ENCODE results near the gene DYNC1LI2.

Gene DYNC1LI2

DNA sequence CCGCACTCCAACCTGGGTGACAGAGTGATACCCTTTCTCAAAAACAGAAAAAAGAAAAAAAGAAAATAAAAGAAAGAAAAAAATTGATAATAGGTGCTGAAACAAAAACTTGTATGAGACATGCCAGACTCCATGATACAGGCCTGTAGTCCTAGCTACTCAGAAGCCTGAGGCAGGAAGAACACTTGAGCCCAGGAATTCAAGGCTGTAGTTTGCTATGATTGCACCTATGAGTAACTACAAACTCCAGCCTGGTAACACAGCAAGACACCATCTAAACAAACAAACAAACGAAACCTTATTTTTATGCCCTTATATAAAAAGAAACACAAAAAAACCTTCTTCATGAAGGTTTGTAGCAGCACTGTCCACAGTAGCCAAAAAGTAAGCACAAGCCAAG is 49.9 kb downstream of the DYNC1LI2 start:
- H3K9me2 ChIP-seq (replicated peaks; ENCODE audit: control insufficient read depth, low read length), result no peaks in the 10 kb centered on the region
- peaks cover 17% of the 10 kb centered on the region for H3K27me3 ChIP-seq (ENCODE audit: control insufficient read depth, low read length)
- no peak overlapping the region for H3K27ac ChIP-seq (ENCODE audit: low read depth, low read length)
- no peak overlapping the region for H3K4me2 ChIP-seq (ENCODE audit: low read length)
- H3K9me3 ChIP-seq (ENCODE audit: control insufficient read depth, insufficient read depth, low read length), result no peaks in the 10 kb centered on the region
- no peak for TF ChIP-seq EZH2phosphoT487 (IDR thresholded peaks at IDR 0.05; ENCODE audit: borderline replicate concordance, low read length)
- TF ChIP-seq, protein P1, sequence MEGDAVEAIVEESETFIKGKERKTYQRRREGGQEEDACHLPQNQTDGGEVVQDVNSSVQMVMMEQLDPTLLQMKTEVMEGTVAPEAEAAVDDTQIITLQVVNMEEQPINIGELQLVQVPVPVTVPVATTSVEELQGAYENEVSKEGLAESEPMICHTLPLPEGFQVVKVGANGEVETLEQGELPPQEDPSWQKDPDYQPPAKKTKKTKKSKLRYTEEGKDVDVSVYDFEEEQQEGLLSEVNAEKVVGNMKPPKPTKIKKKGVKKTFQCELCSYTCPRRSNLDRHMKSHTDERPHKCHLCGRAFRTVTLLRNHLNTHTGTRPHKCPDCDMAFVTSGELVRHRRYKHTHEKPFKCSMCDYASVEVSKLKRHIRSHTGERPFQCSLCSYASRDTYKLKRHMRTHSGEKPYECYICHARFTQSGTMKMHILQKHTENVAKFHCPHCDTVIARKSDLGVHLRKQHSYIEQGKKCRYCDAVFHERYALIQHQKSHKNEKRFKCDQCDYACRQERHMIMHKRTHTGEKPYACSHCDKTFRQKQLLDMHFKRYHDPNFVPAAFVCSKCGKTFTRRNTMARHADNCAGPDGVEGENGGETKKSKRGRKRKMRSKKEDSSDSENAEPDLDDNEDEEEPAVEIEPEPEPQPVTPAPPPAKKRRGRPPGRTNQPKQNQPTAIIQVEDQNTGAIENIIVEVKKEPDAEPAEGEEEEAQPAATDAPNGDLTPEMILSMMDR (IDR thresholded peaks at IDR 0.05; ENCODE audit: low read depth, low read length, poor library complexity, severe bottlenecking), result no peak
- H3K4me1 ChIP-seq (ENCODE audit: control insufficient read depth, low read length), result peaks cover 18% of the 10 kb centered on the region
- H4K20me1 ChIP-seq (ENCODE audit: control insufficient read depth, insufficient read depth, low read depth, low read length), result no peaks in the 10 kb centered on the region
- H3F3A ChIP-seq (ENCODE audit: control insufficient read depth, insufficient read depth), result no peaks in the 10 kb centered on the region
- H3K79me2 ChIP-seq (ENCODE audit: control insufficient read depth, low read length), result no peaks in the 10 kb centered on the region
- H3K36me3 ChIP-seq (ENCODE audit: control insufficient read depth, low read length), result no peaks in the 10 kb centered on the region
- no peak overlapping the region for H3K4me3 ChIP-seq (ENCODE audit: low read length)

DNA sequence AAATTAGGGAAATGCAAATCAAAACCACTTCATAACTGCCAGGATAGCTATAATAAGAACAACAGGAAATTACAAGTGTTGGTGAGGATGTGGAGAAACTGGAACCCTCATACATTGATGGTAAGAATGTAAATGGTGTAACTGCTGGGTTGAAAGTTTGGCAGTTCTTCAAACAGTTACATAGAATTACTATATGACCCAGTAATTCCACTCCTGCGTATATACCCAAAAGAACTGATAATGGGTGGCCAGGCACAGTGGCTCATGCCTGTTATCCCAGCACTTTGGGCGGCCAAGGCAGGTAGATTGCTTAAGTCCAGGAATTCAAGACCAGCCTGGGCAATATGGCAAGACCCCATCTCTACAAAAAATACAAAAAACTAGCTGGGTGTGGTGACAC is 50.4 kb downstream of the DYNC1LI2 start:
- H3K79me2 ChIP-seq (ENCODE audit: control insufficient read depth, low read length), result no peaks in the 10 kb centered on the region
- no peaks in the 10 kb centered on the region for H3K9me3 ChIP-seq (ENCODE audit: control insufficient read depth, insufficient read depth, low read length)
- H3F3A ChIP-seq (ENCODE audit: control insufficient read depth, insufficient read depth), result no peaks in the 10 kb centered on the region
- H3K36me3 ChIP-seq (ENCODE audit: control insufficient read depth, low read length), result no peaks in the 10 kb centered on the region
- H3K4me3 ChIP-seq (ENCODE audit: low read length), result no peak overlapping the region
- TF ChIP-seq, protein P1 (IDR thresholded peaks at IDR 0.05; ENCODE audit: low read depth, low read length, poor library complexity, severe bottlenecking), result no peak
- TF ChIP-seq EZH2phosphoT487 (IDR thresholded peaks at IDR 0.05; ENCODE audit: borderline replicate concordance, low read length), result no peak
- H3K4me2 ChIP-seq (ENCODE audit: low read length), result no peak overlapping the region
- H3K27ac ChIP-seq (ENCODE audit: low read depth, low read length), result no peak overlapping the region
- peaks cover 17% of the 10 kb centered on the region for H3K27me3 ChIP-seq (ENCODE audit: control insufficient read depth, low read length)
- no peaks in the 10 kb centered on the region for H3K9me2 ChIP-seq (replicated peaks; ENCODE audit: control insufficient read depth, low read length)
- peaks cover 20% of the 10 kb centered on the region for H3K4me1 ChIP-seq (ENCODE audit: control insufficient read depth, low read length)
- no peaks in the 10 kb centered on the region for H4K20me1 ChIP-seq (ENCODE audit: control insufficient read depth, insufficient read depth, low read depth, low read length)

DNA sequence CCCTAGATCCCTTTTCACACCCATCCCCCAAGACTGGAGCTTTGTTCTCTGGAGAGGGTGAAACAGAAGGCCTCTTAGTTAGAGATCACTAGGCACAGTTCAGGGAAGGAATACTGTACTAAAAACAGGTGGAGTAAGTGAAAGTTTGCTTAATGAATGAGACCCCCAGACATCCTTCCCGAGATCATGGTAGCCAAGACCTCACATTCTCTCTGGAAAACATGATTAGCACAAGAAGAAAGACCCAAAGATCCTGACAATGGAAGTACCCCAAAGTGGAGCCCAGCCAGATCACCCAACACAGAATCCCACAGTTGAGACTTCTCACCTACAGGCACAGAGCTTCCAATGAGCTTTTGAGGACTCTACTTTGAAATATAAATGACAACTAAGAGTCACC is 51.5 kb downstream of the DYNC1LI2 start:
- H3F3A ChIP-seq (ENCODE audit: control insufficient read depth, insufficient read depth), result no peaks in the 10 kb centered on the region
- H4K20me1 ChIP-seq (ENCODE audit: control insufficient read depth, insufficient read depth, low read depth, low read length), result 0 out of 2 replicates have a peak, but pooled peaks cover 3% of the 10 kb centered on the region
- H3K9me3 ChIP-seq (ENCODE audit: control insufficient read depth, insufficient read depth, low read length), result no peaks in the 10 kb centered on the region
- no peak overlapping the region for H3K4me3 ChIP-seq (ENCODE audit: low read length)
- no peaks in the 10 kb centered on the region for H3K36me3 ChIP-seq (ENCODE audit: control insufficient read depth, low read length)
- H3K4me2 ChIP-seq (ENCODE audit: low read length), result no peak overlapping the region
- no peak overlapping the region for H3K27ac ChIP-seq (ENCODE audit: low read depth, low read length)
- peaks cover 25% of the 10 kb centered on the region for H3K27me3 ChIP-seq (ENCODE audit: control insufficient read depth, low read length)
- H3K79me2 ChIP-seq (ENCODE audit: control insufficient read depth, low read length), result no peaks in the 10 kb centered on the region
- H3K9me2 ChIP-seq (replicated peaks; ENCODE audit: control insufficient read depth, low read length), result no peaks in the 10 kb centered on the region
- peaks cover 28% of the 10 kb centered on the region for H3K4me1 ChIP-seq (ENCODE audit: control insufficient read depth, low read length)
- TF ChIP-seq, protein P1 (IDR thresholded peaks at IDR 0.05; ENCODE audit: low read depth, low read length, poor library complexity, severe bottlenecking), result no peak
- TF ChIP-seq EZH2phosphoT487 (IDR thresholded peaks at IDR 0.05; ENCODE audit: borderline replicate concordance, low read length), result no peak
